ENCODE data around the gene OR12D1. TPM values are rescaled to one million over a fixed set of nuclear protein-coding genes. Genes with fewer than 3 reads are reported as not detected.

The OR12D1 gene
- total and polyA plus RNA-seq, 2 experiments from 2014 or later: not detected

GRCh38 chr6:29461021-29461814 lies 46.5 kb downstream of the OR12D1 start:
- H3K4me1 ChIP-seq (ENCODE audit: insufficient read depth): no peaks in the 10 kb centered on the region
- TF ChIP-seq EZH2 (IDR thresholded peaks at IDR 0.05; ENCODE audit: insufficient read depth, poor library complexity, severe bottlenecking) (no peak), EZH2phosphoT487 (IDR thresholded peaks at IDR 0.05; ENCODE audit: insufficient read depth, low read depth) (no peak)
- no peaks in the 10 kb centered on the region for H3K79me2 ChIP-seq (ENCODE audit: insufficient read depth)
- H3K27ac ChIP-seq: no peak overlapping the region
- no peak for DNase-seq
- no peaks in the 10 kb centered on the region for H3K9me3 ChIP-seq (ENCODE audit: low read depth)
- H2AFZ ChIP-seq: no peak overlapping the region
- no peaks in the 10 kb centered on the region for H3K27me3 ChIP-seq (replicated peaks; ENCODE audit: insufficient read depth)
- H4K20me1 ChIP-seq (ENCODE audit: insufficient read depth): no peaks in the 10 kb centered on the region
- no peaks in the 10 kb centered on the region for H3K36me3 ChIP-seq (ENCODE audit: low read depth)
- WGBS, 2 experiments (ENCODE audit: low coverage in 1 of 2, low lambda C conversion rate in 2 of 2, missing lambda C conversion rate in 2 of 2): 28 to 30% methylated on average over 5 of the region's 5 CpGs
- H3K9ac ChIP-seq: no peak overlapping the region
- H3K4me3 ChIP-seq: no peak overlapping the region
- H3F3A ChIP-seq (ENCODE audit: insufficient read depth): no peaks in the 10 kb centered on the region
- in situ Hi-C loops (cut with MboI): no loop called here
- H3K4me2 ChIP-seq (ENCODE audit: unreplicated experiment): no peak overlapping the region
- no peaks in the 10 kb centered on the region for H3K9me2 ChIP-seq (ENCODE audit: insufficient read depth)

DNA sequence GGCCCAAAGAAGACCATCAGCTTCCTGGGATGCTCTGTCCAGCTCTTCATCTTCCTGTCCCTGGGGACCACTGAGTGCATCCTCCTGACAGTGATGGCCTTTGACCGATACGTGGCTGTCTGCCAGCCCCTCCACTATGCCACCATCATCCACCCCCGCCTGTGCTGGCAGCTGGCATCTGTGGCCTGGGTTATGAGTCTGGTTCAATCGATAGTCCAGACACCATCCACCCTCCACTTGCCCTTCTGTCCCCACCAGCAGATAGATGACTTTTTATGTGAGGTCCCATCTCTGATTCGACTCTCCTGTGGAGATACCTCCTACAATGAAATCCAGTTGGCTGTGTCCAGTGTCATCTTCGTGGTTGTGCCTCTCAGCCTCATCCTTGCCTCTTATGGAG lies 47.3 kb downstream of the OR12D1 start:
- no peak for DNase-seq
- Histone ChIP-seq H3K4me2 (ENCODE audit: unreplicated experiment) (no peak overlapping the region), H4K20me1 (ENCODE audit: insufficient read depth) (no peaks in the 10 kb centered on the region), H3K9me3 (ENCODE audit: low read depth) (no peaks in the 10 kb centered on the region), H3K4me1 (ENCODE audit: insufficient read depth) (no peaks in the 10 kb centered on the region), H3K27me3 (replicated peaks; ENCODE audit: insufficient read depth) (no peaks in the 10 kb centered on the region), H3K36me3 (ENCODE audit: low read depth) (no peaks in the 10 kb centered on the region), H3K27ac (no peak overlapping the region), H3K79me2 (ENCODE audit: insufficient read depth) (no peaks in the 10 kb centered on the region), H3K9ac (no peak overlapping the region), H2AFZ (no peak overlapping the region), H3F3A (ENCODE audit: insufficient read depth) (no peaks in the 10 kb centered on the region), H3K4me3 (no peak overlapping the region), H3K9me2 (ENCODE audit: insufficient read depth) (no peaks in the 10 kb centered on the region)
- 17% methylated on average over 6 of the region's 6 CpGs for WGBS, 2 experiments (ENCODE audit: low coverage in 1 of 2, low lambda C conversion rate in 2 of 2, missing lambda C conversion rate in 2 of 2)
- TF ChIP-seq EZH2phosphoT487 (IDR thresholded peaks at IDR 0.05; ENCODE audit: insufficient read depth, low read depth): no peak
- TF ChIP-seq EZH2 (IDR thresholded peaks at IDR 0.05; ENCODE audit: insufficient read depth, poor library complexity, severe bottlenecking): no peak
- in situ Hi-C loops (cut with MboI): no loop called here

GRCh38 chr6:29465279-29465678 lies 50.6 kb downstream of the OR12D1 start:
- 22 to 32% methylated on average over 2 of the region's 2 CpGs for WGBS, 2 experiments (ENCODE audit: low coverage in 1 of 2, low lambda C conversion rate in 2 of 2, missing lambda C conversion rate in 2 of 2)
- H3K27ac ChIP-seq: no peak overlapping the region
- TF ChIP-seq EZH2 (IDR thresholded peaks at IDR 0.05; ENCODE audit: insufficient read depth, poor library complexity, severe bottlenecking) (no peak), EZH2phosphoT487 (IDR thresholded peaks at IDR 0.05; ENCODE audit: insufficient read depth, low read depth) (no peak)

DNA sequence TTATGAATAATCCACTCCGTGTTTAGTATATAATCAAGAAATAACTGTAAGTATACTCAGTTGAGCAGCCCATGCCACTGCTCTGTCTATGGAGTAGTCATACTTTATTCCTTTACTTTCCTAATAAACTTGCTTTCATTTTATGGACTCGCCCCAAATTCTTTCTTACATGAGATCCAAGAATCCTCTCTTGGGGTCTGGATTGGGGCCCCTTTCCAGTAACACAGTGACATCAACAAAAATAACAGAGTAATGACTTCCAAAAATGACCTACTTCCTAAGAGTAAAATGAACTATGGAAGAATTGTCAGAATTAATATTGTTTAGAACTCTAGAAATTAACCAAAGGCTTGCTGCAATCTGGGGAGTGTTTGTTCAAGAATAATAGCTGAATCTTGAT lies 51.1 kb downstream of the OR12D1 start:
- no peak overlapping the region for H3K4me3 ChIP-seq
- no peaks in the 10 kb centered on the region for H3K9me2 ChIP-seq (ENCODE audit: insufficient read depth)
- no peaks in the 10 kb centered on the region for H3K36me3 ChIP-seq (ENCODE audit: low read depth)
- in situ Hi-C loops (cut with MboI): no loop called here
- H3F3A ChIP-seq (ENCODE audit: insufficient read depth): no peaks in the 10 kb centered on the region
- no peak overlapping the region for H2AFZ ChIP-seq
- H3K9me3 ChIP-seq (ENCODE audit: low read depth): no peaks in the 10 kb centered on the region
- H3K9ac ChIP-seq: no peak overlapping the region
- H3K4me2 ChIP-seq (ENCODE audit: unreplicated experiment): no peak overlapping the region
- DNase-seq: no peak
- no peaks in the 10 kb centered on the region for H3K27me3 ChIP-seq (replicated peaks; ENCODE audit: insufficient read depth)
- H3K4me1 ChIP-seq (ENCODE audit: insufficient read depth): no peaks in the 10 kb centered on the region
- WGBS, 2 experiments (ENCODE audit: low coverage in 1 of 2, low lambda C conversion rate in 2 of 2, missing lambda C conversion rate in 2 of 2): 8 to 11% methylated on average over 2 of the region's 2 CpGs
- TF ChIP-seq EZH2phosphoT487 (IDR thresholded peaks at IDR 0.05; ENCODE audit: insufficient read depth, low read depth) (no peak), EZH2 (IDR thresholded peaks at IDR 0.05; ENCODE audit: insufficient read depth, poor library complexity, severe bottlenecking) (no peak)
- H3K79me2 ChIP-seq (ENCODE audit: insufficient read depth): no peaks in the 10 kb centered on the region
- H3K27ac ChIP-seq: no peak overlapping the region
- H4K20me1 ChIP-seq (ENCODE audit: insufficient read depth): no peaks in the 10 kb centered on the region

More at GRCh38 chr6:29465279-29465678, 50.6 kb downstream of the OR12D1 start:
- Histone ChIP-seq H3K36me3 (ENCODE audit: low read depth) (no peaks in the 10 kb centered on the region), H3K4me1 (ENCODE audit: insufficient read depth) (no peaks in the 10 kb centered on the region), H3K9me3 (ENCODE audit: low read depth) (no peaks in the 10 kb centered on the region), H2AFZ (no peak overlapping the region), H3K4me3 (no peak overlapping the region), H3K27me3 (replicated peaks; ENCODE audit: insufficient read depth) (no peaks in the 10 kb centered on the region), H3K9me2 (ENCODE audit: insufficient read depth) (no peaks in the 10 kb centered on the region), H3K4me2 (ENCODE audit: unreplicated experiment) (no peak overlapping the region), H3F3A (ENCODE audit: insufficient read depth) (no peaks in the 10 kb centered on the region), H3K9ac (no peak overlapping the region), H3K79me2 (ENCODE audit: insufficient read depth) (no peaks in the 10 kb centered on the region), H4K20me1 (ENCODE audit: insufficient read depth) (no peaks in the 10 kb centered on the region)
- in situ Hi-C loops (cut with MboI): no loop called here
- DNase-seq: no peak

Data from GM23248 (cell line).